Erythroblast (primary cell): ENCODE results near the gene CACNA1C.

Experiments
- GATA1 ChIP-seq: IDR thresholded peaks from 2 replicates; pipeline ENCODE4 v1.6.1; 2011; ENCODE audit warnings: low read depth, mild to moderate bottlenecking, control low read depth, low read length, moderate library complexity
- POLR2A ChIP-seq: IDR thresholded peaks from 2 replicates; pipeline ENCODE4 v1.6.1; 2011; ENCODE audit warnings: mild to moderate bottlenecking, low read length

GRCh38 chr12:2409656-2410265 is 357.0 kb downstream of the CACNA1C start:
- no peak for TF ChIP-seq POLR2A
- TF ChIP-seq GATA1: no peak
